ENCODE measurements around the gene TNFRSF12A. TPM values are rescaled to one million over a fixed set of nuclear protein-coding genes. Genes with fewer than 3 reads are reported as not detected.

The TNFRSF12A gene
- total and polyA plus RNA-seq, 2 of the 8 experiments (the other 6 are each of a cell fraction or from before 2014, with no cell fraction given) = 81.0 to 82.5 TPM

DNA sequence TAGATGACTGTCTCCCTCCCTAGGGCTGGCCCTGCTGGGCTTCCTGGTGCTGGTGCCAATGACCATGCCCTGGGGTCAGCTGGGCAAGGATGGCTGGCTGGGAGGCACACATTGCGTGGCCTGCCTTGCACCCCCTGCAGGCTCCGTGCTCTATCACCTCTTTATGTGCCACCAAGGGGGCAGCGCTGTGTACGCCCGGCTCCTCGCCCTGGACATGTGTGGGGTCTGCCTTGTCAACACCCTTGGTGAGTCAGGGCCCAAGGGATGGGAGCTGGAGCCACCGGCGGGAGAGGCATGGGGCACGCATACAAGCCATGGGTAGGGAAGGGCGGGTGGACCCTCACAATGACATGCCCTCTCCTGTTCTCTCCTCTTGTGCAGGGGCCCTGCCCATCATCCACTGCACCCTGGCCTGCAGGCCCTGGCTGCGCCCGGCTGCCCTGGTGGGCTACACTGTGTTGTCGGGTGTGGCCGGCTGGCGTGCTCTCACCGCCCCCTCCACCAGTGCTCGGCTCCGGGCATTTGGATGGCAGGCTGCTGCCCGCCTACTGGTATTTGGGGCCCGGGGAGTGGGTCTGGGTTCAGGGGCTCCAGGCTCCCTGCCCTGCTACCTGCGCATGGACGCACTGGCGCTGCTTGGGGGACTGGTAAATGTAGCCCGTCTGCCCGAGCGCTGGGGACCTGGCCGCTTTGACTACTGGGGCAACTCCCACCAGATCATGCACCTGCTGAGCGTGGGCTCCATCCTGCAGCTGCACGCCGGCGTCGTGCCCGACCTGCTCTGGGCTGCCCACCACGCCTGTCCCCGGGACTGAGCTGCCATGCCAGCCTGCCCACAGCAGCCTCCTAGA is 48.8 kb upstream of the TNFRSF12A start:
- H3K9me3 ChIP-seq (ENCODE audit: insufficient read depth in 2 of 2, low read depth in 1 of 2, low read length in 1 of 2) = no peaks in the 10 kb centered on the region
- no peak overlapping the region for H3K9ac ChIP-seq (replicated peaks in 1 of 4; ENCODE audit: extremely low read depth in 1 of 4, low read depth in 3 of 4, low read length in 3 of 4)
- peaks cover 0 to 27% (median 13%) of the 10 kb centered on the region in 4 experiments; a peak in 6 of 7 replicates for H3K4me1 ChIP-seq (replicated peaks in 1 of 4; ENCODE audit: control insufficient read depth in 3 of 4, insufficient read depth in 4 of 4, low read length in 3 of 4)
- no peak overlapping the region for H2AK5ac ChIP-seq (ENCODE audit: low read depth, low read length)
- ChIA-PET CTCF (ENCODE audit: partially characterized antibody) (interaction anchor here (1.1 to 2.8 kb wide), 10 partner anchors 10 to 116 kb away, joined by 3 to 19 read pairs (median 7); partner anchors contain the start of genes CLDN6, PKMYT1 and TNFRSF12A), POLR2A (ENCODE audit: partially characterized antibody) (interaction anchor here (1.1 to 25.4 kb wide), 9 partner anchors 7 to 67 kb away, joined by 4 to 455 read pairs (median 6); partner anchors contain the start of genes CLDN6, HCFC1R1, KREMEN2 and PKMYT1)
- peaks cover 23 to 28% of the 10 kb centered on the region in 2 experiments for H4K20me1 ChIP-seq (replicated peaks in 1 of 2; ENCODE audit: control insufficient read depth in 1 of 2, insufficient read depth in 2 of 2, low read length in 2 of 2)
- H3K18ac ChIP-seq (ENCODE audit: extremely low read depth, low read length) = no peak overlapping the region; the same call in 1 of the 2 replicates
- peaks cover 9% of the 10 kb centered on the region for H3K23me2 ChIP-seq (ENCODE audit: low read depth, low read length)
- FAIRE-seq (no peak), DNase-seq (ENCODE audit: low read depth in 1 of 2, low spot score in 2 of 2) (no peak)
- H3K4me2 ChIP-seq (ENCODE audit: insufficient read depth in 1 of 2, low read depth in 2 of 2, low read length in 2 of 2) = peak overlapping the region in 1 of 2 experiments; percentile 81; a peak in 2 of 4 replicates
- no peak overlapping the region for H3K56ac ChIP-seq (replicated peaks; ENCODE audit: insufficient read length, low read depth, low read length)
- TF ChIP-seq POLR2A (IDR thresholded peaks at IDR 0.05; ENCODE audit: control extremely low read depth in 1 of 2, low read depth in 2 of 2, low read length in 2 of 2) (peak in 1 of 2 experiments; percentile 35; a peak in 1 of 3 replicates), POLR2AphosphoS5 (IDR thresholded peaks at IDR 0.05; ENCODE audit: low read depth, low read length) (peak; percentile 61; the same call in 1 of the 2 replicates), GTF2F1 (IDR thresholded peaks at IDR 0.05; ENCODE audit: borderline replicate concordance, low read depth, low read length) (no peak)
- TF ChIP-seq, protein P1, sequence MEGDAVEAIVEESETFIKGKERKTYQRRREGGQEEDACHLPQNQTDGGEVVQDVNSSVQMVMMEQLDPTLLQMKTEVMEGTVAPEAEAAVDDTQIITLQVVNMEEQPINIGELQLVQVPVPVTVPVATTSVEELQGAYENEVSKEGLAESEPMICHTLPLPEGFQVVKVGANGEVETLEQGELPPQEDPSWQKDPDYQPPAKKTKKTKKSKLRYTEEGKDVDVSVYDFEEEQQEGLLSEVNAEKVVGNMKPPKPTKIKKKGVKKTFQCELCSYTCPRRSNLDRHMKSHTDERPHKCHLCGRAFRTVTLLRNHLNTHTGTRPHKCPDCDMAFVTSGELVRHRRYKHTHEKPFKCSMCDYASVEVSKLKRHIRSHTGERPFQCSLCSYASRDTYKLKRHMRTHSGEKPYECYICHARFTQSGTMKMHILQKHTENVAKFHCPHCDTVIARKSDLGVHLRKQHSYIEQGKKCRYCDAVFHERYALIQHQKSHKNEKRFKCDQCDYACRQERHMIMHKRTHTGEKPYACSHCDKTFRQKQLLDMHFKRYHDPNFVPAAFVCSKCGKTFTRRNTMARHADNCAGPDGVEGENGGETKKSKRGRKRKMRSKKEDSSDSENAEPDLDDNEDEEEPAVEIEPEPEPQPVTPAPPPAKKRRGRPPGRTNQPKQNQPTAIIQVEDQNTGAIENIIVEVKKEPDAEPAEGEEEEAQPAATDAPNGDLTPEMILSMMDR (IDR thresholded peaks at IDR 0.05; ENCODE audit: control extremely low read depth in 1 of 3, insufficient read depth in 1 of 3, low read depth in 1 of 3, low read length in 3 of 3) = peak in 1 of 3 experiments; percentile 4; a peak in 1 of 4 replicates
- no peak overlapping the region for H2AFZ ChIP-seq (ENCODE audit: low read length)
- no peak overlapping the region for H3K14ac ChIP-seq (ENCODE audit: insufficient read length)
- no peak overlapping the region for H2BK15ac ChIP-seq (ENCODE audit: low read length)
- peaks cover 15 to 24% (median 20%) of the 10 kb centered on the region in 4 experiments; a peak in 6 of 7 replicates for H3K27me3 ChIP-seq (replicated peaks in 1 of 4; ENCODE audit: control insufficient read depth in 3 of 4, extremely low read depth in 1 of 4, insufficient read depth in 3 of 4, low read length in 3 of 4)
- no peak overlapping the region; a peak in 1 of 8 replicates for H3K4me3 ChIP-seq (ENCODE audit: extremely low read depth in 1 of 4, insufficient read depth in 2 of 4, low read depth in 3 of 4, low read length in 4 of 4)
- no peak overlapping the region for H4K5ac ChIP-seq (ENCODE audit: insufficient read length, low read depth, low read length)
- no peak overlapping the region for H4K8ac ChIP-seq (ENCODE audit: extremely low read depth, insufficient read depth, low read length)
- H2BK20ac ChIP-seq (ENCODE audit: low read length) = no peak overlapping the region
- no peak overlapping the region for H3K4ac ChIP-seq (replicated peaks; ENCODE audit: insufficient read length, low read depth, low read length)
- H2BK5ac ChIP-seq (ENCODE audit: low read depth, low read length) = 0 out of 2 replicates have a peak overlapping the region, but pooled peaks have one; percentile 44
- H3K79me2 ChIP-seq (ENCODE audit: control insufficient read depth in 1 of 2, insufficient read depth in 2 of 2, low read length in 2 of 2) = peaks cover 0 to 2% of the 10 kb centered on the region in 2 experiments; a peak in 1 of 4 replicates
- WGBS, 2 experiments (ENCODE audit: extremely low coverage in 1 of 2, insufficient coverage in 1 of 2, insufficient read length in 1 of 2, insufficient replicate concordance in 2 of 2, low coverage in 1 of 2, low lambda C conversion rate in 2 of 2, missing lambda C conversion rate in 1 of 2) = 91% methylated on average over 30 of the region's 35 CpGs; no CpG with 5 or more reads in 1 of the 2 experiments
- no peak overlapping the region for H2BK120ac ChIP-seq (replicated peaks; ENCODE audit: low read depth, low read length)
- peaks cover 17 to 41% (median 27%) of the 10 kb centered on the region in 4 experiments for H3K36me3 ChIP-seq (ENCODE audit: control insufficient read depth in 2 of 4, insufficient read depth in 4 of 4, low read length in 3 of 4)
- no peak overlapping the region for H4K91ac ChIP-seq (replicated peaks; ENCODE audit: insufficient read length, low read length)
- peaks cover 13% of the 10 kb centered on the region for H3K79me1 ChIP-seq (ENCODE audit: low read depth, low read length)
- no peak overlapping the region for H3K27ac ChIP-seq (ENCODE audit: low read depth, low read length)
- no peak overlapping the region for H3K23ac ChIP-seq (ENCODE audit: insufficient read length)
- 0 out of 2 replicates have a peak overlapping the region, but pooled peaks have one; percentile 17 for H2BK12ac ChIP-seq (ENCODE audit: low read depth, low read length)
